A204.1 (cell line): Measurements from ENCODE around the gene INTS7.

Experiments used
- FAIRE-seq: peaks from 2 replicates; lab custom pipeline; 2012; peaks lifted over from hg19 to GRCh38; lab: Jason Lieb, UNC

INTS7 gene

DNA sequence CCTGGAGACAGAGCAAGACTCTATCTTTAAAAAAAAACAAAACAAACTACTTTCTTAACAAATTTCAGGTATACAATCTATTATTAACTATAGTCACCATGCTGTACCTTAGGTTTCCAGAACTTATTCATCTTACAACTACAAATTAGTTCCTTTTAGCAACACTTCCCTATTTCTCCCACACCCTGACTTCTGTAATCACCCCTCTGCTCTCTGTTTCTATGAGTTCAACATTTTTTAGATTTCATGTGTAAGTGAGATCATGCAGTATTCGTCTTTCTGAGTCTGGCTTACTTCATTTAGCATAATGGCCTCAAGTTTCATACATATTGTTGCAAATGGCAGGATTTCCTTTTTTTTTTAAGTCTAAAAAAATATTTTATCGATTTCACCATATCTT, 126.9 kb downstream of the INTS7 start:
- FAIRE-seq = no peak

DNA sequence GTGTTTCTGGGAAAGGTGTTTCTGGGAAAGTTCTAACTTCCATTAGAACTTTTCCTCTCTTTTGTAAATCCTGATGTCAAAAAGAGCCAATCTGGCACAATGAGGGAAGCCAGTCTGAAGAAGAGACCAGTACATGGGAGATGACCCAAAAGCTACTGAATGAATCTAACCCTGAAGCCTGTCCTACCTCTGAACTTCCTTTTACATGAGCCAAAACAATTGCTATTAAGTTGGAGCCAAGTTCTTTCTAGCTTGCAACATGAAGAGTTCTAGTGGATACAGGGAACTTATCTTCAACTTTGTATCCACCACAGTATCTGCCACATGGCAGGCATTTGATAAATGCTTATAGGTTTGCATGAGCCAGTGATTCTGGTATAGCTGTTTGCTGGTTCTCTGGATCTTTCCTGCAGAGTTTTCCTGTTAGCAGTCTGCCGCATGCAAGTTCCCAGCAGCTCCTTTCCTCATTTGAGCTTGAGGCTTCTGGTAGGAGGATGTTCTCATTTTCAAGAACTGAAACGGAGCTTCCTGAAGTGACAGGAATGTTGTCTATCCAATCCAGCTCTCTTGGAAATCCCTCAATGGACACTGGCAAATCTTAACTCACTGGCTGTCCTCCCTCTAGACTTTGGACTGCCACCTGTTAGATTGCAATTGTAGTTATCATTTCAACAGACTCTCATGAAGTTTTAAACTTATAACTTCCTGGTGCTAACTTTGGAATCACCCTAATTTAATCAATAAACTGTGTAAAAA, 131.7 kb downstream of the INTS7 start:
- FAIRE-seq = no peak

DNA sequence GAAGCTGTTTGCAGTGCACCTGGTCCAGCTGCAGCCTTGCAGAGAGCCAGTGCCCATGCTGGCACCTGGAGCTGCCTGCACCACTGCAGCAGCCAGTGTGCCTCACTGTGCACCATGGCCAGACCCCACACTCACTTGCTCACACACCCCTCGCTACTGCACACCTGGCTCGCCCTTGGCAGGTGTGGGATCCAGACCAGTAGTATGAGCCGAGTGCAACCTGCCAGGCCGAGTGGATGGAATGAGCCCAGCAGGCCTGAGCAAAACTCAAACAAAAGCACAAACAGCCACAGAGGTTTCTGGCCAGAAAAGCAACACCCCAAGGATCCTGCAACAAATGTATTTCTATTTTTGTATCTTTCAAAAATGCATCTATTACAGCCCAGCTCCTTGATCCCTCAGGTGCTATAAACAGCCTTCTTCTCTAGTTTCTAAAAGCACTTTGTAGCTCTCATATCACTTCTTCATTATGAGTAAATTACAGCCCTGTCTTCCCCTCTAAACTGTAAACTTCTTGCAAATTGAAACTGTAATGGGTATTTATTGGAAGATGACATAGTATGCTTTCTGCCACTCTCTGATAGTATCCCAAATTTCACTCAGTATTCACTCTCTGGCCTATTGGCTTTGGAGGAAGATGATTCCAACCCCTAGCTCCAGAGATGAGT, 132.6 kb downstream of the INTS7 start:
- FAIRE-seq = no peak

DNA sequence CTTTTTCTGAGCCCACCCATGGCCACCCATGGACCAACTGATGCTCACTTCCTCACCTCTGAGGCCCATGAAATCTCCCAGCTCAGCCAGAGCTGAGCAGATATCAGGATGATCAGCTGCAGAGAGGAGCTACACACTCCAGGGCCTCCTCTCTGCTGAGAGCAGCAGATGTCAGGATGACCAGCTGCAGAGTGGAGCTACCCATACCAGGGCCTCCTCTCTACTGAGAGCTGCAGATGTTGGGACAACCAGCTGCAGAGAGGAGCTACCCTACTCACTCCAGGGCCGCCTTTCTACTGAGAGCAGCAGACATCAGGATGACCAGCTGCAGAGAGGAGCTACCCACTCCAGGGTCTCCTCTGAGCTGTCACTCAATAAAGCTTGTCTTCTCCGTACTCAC, 133.4 kb downstream of the INTS7 start:
- FAIRE-seq = no peak

DNA sequence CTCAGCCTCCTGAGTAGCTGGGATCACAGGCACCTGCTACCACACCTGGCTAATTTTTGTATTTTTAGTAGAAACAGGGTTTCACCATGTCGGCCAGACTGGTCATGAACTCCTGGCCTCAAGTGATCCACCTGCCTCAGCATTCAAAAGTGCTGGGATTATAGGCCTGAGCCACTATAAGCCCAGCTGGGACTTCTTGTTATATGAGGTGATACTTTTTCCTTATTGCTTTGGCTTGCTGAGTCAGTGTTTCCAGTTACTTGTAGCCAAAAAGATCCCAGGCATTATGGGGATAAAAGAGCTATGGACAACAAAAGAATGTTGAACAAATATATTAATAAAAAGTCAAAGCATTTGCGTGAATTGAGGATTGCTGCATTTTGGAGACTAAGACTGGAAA, 134.9 kb downstream of the INTS7 start:
- no peak for FAIRE-seq

DNA sequence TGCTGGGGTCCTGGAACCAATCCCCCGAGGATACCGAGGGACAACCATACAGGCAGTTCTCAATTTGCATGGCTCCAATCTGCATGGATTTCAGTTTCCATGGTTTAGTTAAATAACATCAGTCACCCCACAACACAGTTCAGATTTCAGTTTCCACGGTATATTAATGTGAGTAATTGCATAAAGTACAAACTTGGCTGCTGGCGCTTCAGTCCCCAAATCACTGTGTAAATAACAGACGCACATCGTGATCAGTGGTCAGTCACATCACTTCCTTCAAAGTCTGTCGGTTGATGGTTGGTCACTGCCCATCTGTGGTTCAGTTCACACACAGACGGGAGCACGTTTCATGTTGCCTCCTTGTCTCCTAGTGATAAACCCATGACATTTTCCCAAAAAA, 138.4 kb downstream of the INTS7 start:
- FAIRE-seq = no peak

DNA sequence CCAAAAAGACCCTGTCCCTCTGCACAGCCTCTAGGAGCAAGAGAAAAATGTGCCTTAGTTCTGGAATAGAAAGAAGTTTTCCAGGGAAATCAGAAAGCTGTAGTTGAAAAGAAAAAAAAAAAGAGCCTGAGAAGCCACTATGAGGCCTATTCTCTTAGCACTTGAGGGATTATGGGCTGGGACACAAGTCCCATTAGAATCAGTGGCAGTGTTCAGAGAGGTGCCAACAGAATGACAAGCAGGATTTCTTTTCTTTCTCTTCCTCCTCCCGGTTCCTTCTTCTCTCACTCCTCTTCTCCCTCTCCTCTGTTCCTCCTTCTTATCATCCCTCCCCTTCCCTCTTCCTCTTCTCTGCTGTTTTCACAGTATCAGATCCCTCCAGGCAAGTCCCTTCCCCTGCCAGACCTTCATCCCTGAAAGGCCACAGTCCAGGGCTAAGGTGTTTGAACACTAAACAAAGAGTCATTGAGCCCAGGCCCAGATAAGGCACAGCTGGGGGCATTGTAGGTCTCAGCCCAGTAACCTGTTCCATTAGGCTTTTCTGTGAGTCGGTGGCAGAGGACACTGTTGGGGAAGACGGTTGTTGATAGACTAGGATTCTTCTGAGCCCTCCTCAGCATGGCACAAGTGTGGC, 140.1 kb downstream of the INTS7 start:
- no peak for FAIRE-seq

DNA sequence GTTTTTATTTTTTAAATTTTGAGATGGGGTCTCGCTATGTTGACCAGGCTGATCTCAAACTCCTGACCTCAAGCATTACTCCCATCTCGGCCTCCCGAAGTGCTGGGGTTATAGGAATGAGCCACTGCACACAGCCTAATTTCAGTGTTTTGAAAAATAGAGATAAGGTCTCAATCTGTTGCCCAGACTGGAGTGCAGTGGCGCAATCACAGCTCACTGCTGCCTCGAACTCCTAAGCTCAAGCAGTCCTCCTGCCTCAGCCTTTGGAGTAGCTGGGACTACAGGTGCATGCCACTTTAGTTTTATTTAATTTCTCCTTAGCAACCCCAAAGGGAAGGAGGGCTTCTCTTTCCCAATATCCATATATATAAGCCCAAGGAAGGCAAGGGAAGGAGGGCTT, 141.0 kb downstream of the INTS7 start:
- FAIRE-seq = no peak

DNA sequence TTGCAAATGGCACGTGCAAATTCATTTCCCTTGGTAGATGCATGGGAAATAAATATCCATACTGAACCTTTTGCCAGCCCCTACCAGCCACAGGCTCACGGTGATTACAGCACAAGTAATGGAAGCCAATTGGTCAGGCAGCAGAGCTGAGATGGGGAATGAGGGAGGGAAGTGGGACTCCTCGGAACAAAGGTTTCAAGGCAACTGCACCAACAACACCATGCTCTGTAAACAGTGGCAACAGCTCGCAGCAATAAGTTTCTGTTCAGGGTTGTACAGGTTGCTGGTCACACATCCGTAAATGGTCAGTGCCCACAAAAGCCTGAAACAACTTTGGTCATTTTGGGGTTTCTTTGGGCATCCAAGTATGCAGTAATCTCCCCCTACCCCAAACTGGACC, 142.1 kb downstream of the INTS7 start:
- FAIRE-seq = no peak

DNA sequence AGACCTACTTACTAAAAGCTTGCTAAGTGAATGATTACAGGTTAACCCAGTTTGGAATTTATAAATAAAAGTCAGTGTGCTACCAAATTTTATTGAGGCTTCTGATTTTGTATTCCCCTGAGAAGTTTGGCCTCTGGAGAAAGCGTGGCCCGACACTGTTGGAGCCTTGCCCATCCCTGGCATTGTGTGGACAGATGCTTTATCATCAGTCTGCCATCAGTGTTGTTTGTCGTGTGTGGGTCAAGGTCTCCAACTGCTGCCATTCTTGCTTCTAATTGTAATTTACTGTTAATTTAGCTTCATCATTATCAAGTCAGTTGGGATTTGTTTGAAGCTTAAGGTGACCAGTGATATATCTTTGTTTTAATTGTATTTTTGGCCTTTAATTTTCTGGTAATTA, 142.8 kb downstream of the INTS7 start:
- no peak for FAIRE-seq

DNA sequence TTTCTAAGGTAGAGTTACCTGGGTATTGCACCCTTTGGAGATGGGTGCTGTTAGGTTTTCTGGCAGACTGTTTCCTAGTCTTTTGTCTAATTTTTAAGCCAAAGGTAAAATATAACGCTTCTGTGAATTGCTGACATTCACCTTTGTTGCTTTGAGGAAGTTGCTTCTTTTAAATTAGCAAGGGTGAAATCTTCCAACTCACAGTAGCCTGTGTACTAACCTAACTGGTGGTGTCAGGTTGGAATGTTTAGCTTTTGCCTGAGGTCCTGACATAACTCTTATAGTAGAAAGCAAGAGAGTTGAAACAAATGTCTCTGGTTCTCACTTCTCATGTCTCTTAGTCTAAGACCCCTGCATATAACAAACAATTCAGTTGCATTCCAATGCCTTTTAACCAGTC, 143.6 kb downstream of the INTS7 start:
- FAIRE-seq = no peak
